Endothelial cell of umbilical vein (primary cell): ENCODE measurements around the gene LTK. TPM values are rescaled to one million over a fixed set of nuclear protein-coding genes. Genes with fewer than 3 reads are reported as not detected.

Experiments used
- BruUV-seq: library from RNA; stranded (reverse); fragments of 400-500 nt; replicated peaks from 2 replicates; lab custom pipeline; 2021; lab: Mats Ljungman, UMichigan
- CTCF ChIA-PET: fragments of 300-600, 350-600 bp; sonication (Branson Sonifier 250); formaldehyde crosslinking; loops from one replicate; lab custom pipeline; 2021; ENCODE audit warnings: antibody characterized with exemption, inconsistent platforms; lab: Charles Lee
- POLR2A ChIA-PET: fragments of 300-600, 350-600 bp; sonication (Branson Sonifier 250); formaldehyde crosslinking; loops from one replicate; lab custom pipeline; 2021; ENCODE audit warnings: antibody characterized with exemption, inconsistent platforms; lab: Charles Lee
- DNase-seq: peaks from one replicate; pipeline ENCODE4 v3.0.0-alpha.2; 2011; ENCODE audit warnings: low read depth, low spot score
- FAIRE-seq: peaks from 2 replicates; lab custom pipeline; 2011; peaks lifted over from hg19 to GRCh38; lab: Jason Lieb, UNC
- H2AFZ ChIP-seq: 2 replicates; pipeline ENCODE4 v1.6.0; 2012; ENCODE audit warnings: low read depth, low read length, control low read depth, inconsistent platforms
- H3K27ac ChIP-seq: 2 replicates; pipeline ENCODE4 v1.5.1; 2011; ENCODE audit warnings: low read depth, mild to moderate bottlenecking, control low read depth, low read length, moderate library complexity; ENCODE audit not compliant: insufficient read depth
- H3K27me3 ChIP-seq, 2 experiments: 2 replicates each; pipeline versions ENCODE4 v1.6.0 to v1.6.1; 2011; ENCODE audit warnings: low read length in 2 of 2, mixed read lengths in 1 of 2; ENCODE audit not compliant: control insufficient read depth in 2 of 2, insufficient read depth in 2 of 2
- H3K36me3 ChIP-seq, 2 experiments: 2 replicates in 1 of 2; 3 replicates in 1 of 2; pipeline ENCODE4 v1.5.1; 2011; ENCODE audit warnings: low read length in 2 of 2, mild to moderate bottlenecking in 1 of 2, moderate library complexity in 1 of 2; ENCODE audit not compliant: control insufficient read depth in 2 of 2, insufficient read depth in 2 of 2; ENCODE audit errors: extremely low read depth in 1 of 2
- H3K4me1 ChIP-seq: 3 replicates; pipeline ENCODE4 v1.5.1; 2011; ENCODE audit warnings: mild to moderate bottlenecking, low read length; ENCODE audit not compliant: control insufficient read depth, insufficient read depth; ENCODE audit errors: extremely low read depth
- H3K4me2 ChIP-seq: 2 replicates; pipeline ENCODE4 v1.6.1; 2011; ENCODE audit warnings: low read length, control low read depth, mixed read lengths; ENCODE audit not compliant: insufficient read depth
- H3K4me3 ChIP-seq, 3 experiments: fragments of 200-600 bp in 1 of 3; sonication (generic), shearing (Covaris generic) in 1 of 3; replicated peaks in 1 of 3; 2 replicates each; pipeline ENCODE4 v1.5.1; 2011 to 2016; ENCODE audit warnings: control low read depth in 3 of 3, low read length in 3 of 3, mild to moderate bottlenecking in 2 of 3, inconsistent platforms in 1 of 3, low read depth in 1 of 3, moderate library complexity in 1 of 3; ENCODE audit not compliant: insufficient read depth in 1 of 3
- H3K79me2 ChIP-seq: 2 replicates; pipeline ENCODE4 v1.6.0; 2012; ENCODE audit warnings: low read length, inconsistent platforms; ENCODE audit not compliant: control insufficient read depth, insufficient read depth
- H3K9ac ChIP-seq: replicated peaks from 2 replicates; pipeline ENCODE3; 2011; ENCODE audit warnings: low read length, control low read depth; ENCODE audit not compliant: insufficient read depth; ENCODE audit errors: extremely low read depth
- H3K9me1 ChIP-seq: replicated peaks from 3 replicates; pipeline ENCODE4 v1.6.0; 2011; ENCODE audit warnings: mild to moderate bottlenecking, low read length; ENCODE audit not compliant: control insufficient read depth, insufficient read depth; ENCODE audit errors: extremely low read depth
- H3K9me3 ChIP-seq: replicated peaks from 2 replicates; pipeline ENCODE4 v1.5.1; 2012; ENCODE audit warnings: low read length, inconsistent platforms; ENCODE audit not compliant: control insufficient read depth, insufficient read depth
- H4K20me1 ChIP-seq: replicated peaks from 2 replicates; pipeline ENCODE3; 2011; ENCODE audit warnings: mild to moderate bottlenecking, low read length; ENCODE audit not compliant: control insufficient read depth, insufficient read depth; ENCODE audit errors: extremely low read depth
- FOS ChIP-seq: IDR thresholded peaks from 2 replicates; pipeline ENCODE4 v1.6.1; 2011; ENCODE audit warnings: mild to moderate bottlenecking, low read length, moderate library complexity, borderline replicate concordance; ENCODE audit not compliant: insufficient read depth
- GATA2 ChIP-seq: IDR thresholded peaks from 2 replicates; pipeline ENCODE4 v1.7.0; 2011; ENCODE audit warnings: low read depth, mild to moderate bottlenecking, moderate library complexity, mixed read lengths, low read length; ENCODE audit not compliant: insufficient read length, insufficient read depth
- JUN ChIP-seq: IDR thresholded peaks from 2 replicates; pipeline ENCODE4 v1.6.1; 2011; ENCODE audit warnings: borderline replicate concordance, low read depth; ENCODE audit not compliant: insufficient read length, insufficient read depth
- POLR2A ChIP-seq: IDR thresholded peaks from 2 replicates; pipeline ENCODE4 v1.6.1; 2012; ENCODE audit warnings: low read depth, mild to moderate bottlenecking, control low read depth, low read length
- POLR2AphosphoS5 ChIP-seq: IDR thresholded peaks from 2 replicates; pipeline ENCODE4 v1.6.1; 2012; ENCODE audit warnings: low read depth, mild to moderate bottlenecking, control low read depth, low read length, moderate library complexity; ENCODE audit not compliant: insufficient read depth
- dilution Hi-C: fragments of 300-500 bp; cut with MboI; formaldehyde crosslinking; loops from one replicate; pipeline ENCODE4 v1.15.0; 2019; ENCODE audit warnings: low sequenced_read_pairs; ENCODE audit not compliant: extremely low pct_ligation_motif_present
- intact Hi-C: fragments of 100-400 bp; cut with micrococcal nuclease; formaldehyde crosslinking; loops from one replicate; pipeline ENCODE4 v1.10.0; 2022
- polyA plus RNA-seq, 4 experiments: library from polyadenylated mRNA; depleted of rRNA in 3 of 4; stranded (reverse) in 3 of 4; unstranded in 1 of 4; fragments of >200 nt; gene quantifications; 2 replicates each; pipeline versions ENCODE4 v1.2.1 to v1.2.3, GENCODE V29; 2011 to 2012; ENCODE audit warnings: missing spikeins in 1 of 4
- total RNA-seq: library from RNA; stranded (reverse); gene quantifications from 2 replicates; pipeline ENCODE4 v1.2.3, GENCODE V29; 2021

Gene LTK
- total and polyA plus RNA-seq, 2 donors (not counting 3 experiments of a cell fraction or from before 2014, with no cell fraction given) = 0.15 to 0.17 TPM

- POLR2A ChIA-PET = no interaction called here
Measured at GRCh38 chr15:41550066-41550775, 36.6 kb upstream of the LTK start.

GRCh38 chr15:41546851-41547786, 33.5 kb upstream of the LTK start:
- H3K4me1 ChIP-seq = peaks cover 6% of the 10 kb centered on the region
- dilution Hi-C loops (no loop called here), intact Hi-C loops (no loop called here)
- FAIRE-seq = no peak
- H3K9me1 ChIP-seq = no peaks in the 10 kb centered on the region
- no peak overlapping the region for H3K4me3 ChIP-seq
- no peak overlapping the region for H2AFZ ChIP-seq
- no TSS peak for BruUV-seq
- peaks cover 10% of the 10 kb centered on the region for H3K79me2 ChIP-seq
- TF ChIP-seq GATA2 = no peak
- no peak for TF ChIP-seq POLR2AphosphoS5
- peak; percentile 15 for TF ChIP-seq FOS
- no peak for TF ChIP-seq POLR2A
- H3K9me3 ChIP-seq = no peaks in the 10 kb centered on the region
- H3K9ac ChIP-seq = no peak overlapping the region
- no peak overlapping the region for H3K27ac ChIP-seq
- no peak overlapping the region for H3K4me2 ChIP-seq
- no peaks in the 10 kb centered on the region for H3K36me3 ChIP-seq
- no peaks in the 10 kb centered on the region for H3K27me3 ChIP-seq
- no peaks in the 10 kb centered on the region for H4K20me1 ChIP-seq
- ChIA-PET CTCF (interaction anchor here (1.3 to 2.0 kb wide), 2 partner anchors 17 to 81 kb away, joined by 3 to 5 read pairs; no protein-coding TSS in a partner anchor), POLR2A (no interaction called here)
- no peak for DNase-seq

More at GRCh38 chr15:41550066-41550775, 36.6 kb upstream of the LTK start:
- no peak for DNase-seq
- Histone ChIP-seq H3K9me3 (no peaks in the 10 kb centered on the region), H2AFZ (no peak overlapping the region), H3K4me3 (no peak overlapping the region), H3K4me1 (peaks cover 11% of the 10 kb centered on the region), H4K20me1 (no peaks in the 10 kb centered on the region), H3K4me2 (no peak overlapping the region), H3K27ac (no peak overlapping the region), H3K27me3 (no peaks in the 10 kb centered on the region), H3K9ac (no peak overlapping the region), H3K9me1 (no peaks in the 10 kb centered on the region), H3K36me3 (no peaks in the 10 kb centered on the region), H3K79me2 (no peaks in the 10 kb centered on the region)
- no peak for TF ChIP-seq JUN
- CTCF ChIA-PET = interaction anchor here (0.6 to 2.1 kb wide), 2 partner anchors 7 to 61 kb away, joined by 5 to 9 read pairs; no protein-coding TSS in a partner anchor
- dilution Hi-C loops (no loop called here), intact Hi-C loops (no loop called here)
- BruUV-seq = no TSS peak
- FAIRE-seq = no peak
